H1 (cell line): ENCODE data around the gene ANKFN1. TPM values are rescaled to one million over a fixed set of nuclear protein-coding genes. Genes with fewer than 3 reads are reported as not detected.

Experiments
- RNF2 ChIP-seq: fragments of 200-900, 300-1000 bp; sonication (generic); IDR thresholded peaks from 2 replicates; pipeline ENCODE4 v1.7.1; 2016; ENCODE audit warnings: borderline replicate concordance, low read depth, mild to moderate bottlenecking, antibody characterized with exemption, low read length; ENCODE audit not compliant: poor library complexity, severe bottlenecking; ENCODE audit errors: missing control alignments
- polyA plus RNA-seq, 7 experiments: library from polyadenylated mRNA; depleted of rRNA in 3 of 7; stranded (reverse) in 5 of 7; unstranded in 2 of 7; fragments of >200 nt in 5 of 7; fragments of 200-250 nt in 2 of 7; gene quantifications; 1 replicate in 5 of 7; 2 replicates in 1 of 7; 4 replicates in 1 of 7; pipeline versions ENCODE4 v1.2.1 to v1.2.3, GENCODE V29; 2011 to 2013; ENCODE audit warnings: missing spikeins in 2 of 7, mixed read lengths in 2 of 7
- total RNA-seq: library from RNA; stranded (reverse); fragmentation: NEBNext Ultra II Directional; extraction: Animal tissue kit (Norgen Biotek cat#: 25700); gene quantifications from 2 replicates; pipeline ENCODE4 v1.2.1, GENCODE V29; 2021

ANKFN1 gene
- total and polyA plus RNA-seq, 2 of the 8 experiments (the other 6 are each of a cell fraction or from before 2014, with no cell fraction given) = not detected

- TF ChIP-seq RNF2 = no peak
Observed at GRCh38 chr17:56549501-56549900, 396.2 kb downstream of the ANKFN1 start (continued).
